GM19397 (cell line): ENCODE data around the gene SLC18A2.

Source experiments
- ATAC-seq: cut with Tn5 transposase; IDR thresholded peaks from one replicate; pipeline ENCODE4 v1.9.1; 2021; ENCODE audit warnings: mild to moderate bottlenecking, moderate library complexity; ENCODE audit not compliant: unreplicated experiment

Gene SLC18A2

DNA sequence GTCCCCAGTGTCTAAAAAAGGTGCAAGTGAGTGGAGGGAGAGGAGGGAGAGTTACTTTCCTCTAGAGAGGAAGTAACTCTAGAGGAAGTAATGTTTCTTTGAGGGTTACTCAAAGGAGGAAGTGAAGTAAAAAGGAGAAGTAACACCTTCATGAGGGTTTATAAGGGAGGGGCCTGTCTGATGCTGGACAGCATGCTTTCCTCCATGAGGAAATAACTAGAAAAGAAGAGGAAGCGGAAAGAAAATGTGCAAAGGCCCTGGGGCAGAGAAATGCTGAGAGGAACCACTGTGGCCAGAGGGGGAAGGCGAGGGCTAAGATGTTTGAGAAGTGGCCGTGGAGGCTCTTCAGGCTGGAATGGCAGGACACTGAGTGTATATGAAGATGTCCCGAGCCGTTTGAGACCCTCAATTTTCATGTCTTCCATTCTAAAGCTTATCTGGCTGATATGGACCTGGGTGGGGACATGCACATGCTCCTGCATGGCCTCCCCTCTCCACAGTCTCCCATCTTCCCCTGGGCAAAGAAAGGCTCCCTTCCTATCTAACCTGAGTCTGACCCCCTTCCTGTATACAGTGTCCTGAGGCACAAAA is 3.4 kb upstream of the SLC18A2 start:
- ATAC-seq, result no peak

DNA sequence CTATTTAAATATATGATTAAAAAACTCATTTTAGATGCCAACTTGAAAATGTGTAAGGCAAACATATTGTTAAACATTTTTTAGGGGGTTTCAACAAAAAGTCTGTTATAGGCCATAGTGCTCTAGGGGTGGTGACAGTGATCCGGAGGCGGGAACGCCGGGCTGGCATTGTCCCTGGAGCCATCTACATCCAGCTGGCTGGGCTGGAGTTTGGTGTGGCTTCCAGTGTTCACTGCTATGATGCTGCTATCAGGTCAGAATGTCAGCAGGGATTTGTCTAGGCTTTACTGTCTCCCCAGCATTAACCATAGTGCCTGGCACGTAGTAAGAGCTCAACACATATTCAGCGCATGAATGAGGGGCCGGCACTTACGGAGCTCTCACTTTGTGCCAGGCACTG is 1.9 kb upstream of the SLC18A2 start:
- ATAC-seq, result no peak

DNA sequence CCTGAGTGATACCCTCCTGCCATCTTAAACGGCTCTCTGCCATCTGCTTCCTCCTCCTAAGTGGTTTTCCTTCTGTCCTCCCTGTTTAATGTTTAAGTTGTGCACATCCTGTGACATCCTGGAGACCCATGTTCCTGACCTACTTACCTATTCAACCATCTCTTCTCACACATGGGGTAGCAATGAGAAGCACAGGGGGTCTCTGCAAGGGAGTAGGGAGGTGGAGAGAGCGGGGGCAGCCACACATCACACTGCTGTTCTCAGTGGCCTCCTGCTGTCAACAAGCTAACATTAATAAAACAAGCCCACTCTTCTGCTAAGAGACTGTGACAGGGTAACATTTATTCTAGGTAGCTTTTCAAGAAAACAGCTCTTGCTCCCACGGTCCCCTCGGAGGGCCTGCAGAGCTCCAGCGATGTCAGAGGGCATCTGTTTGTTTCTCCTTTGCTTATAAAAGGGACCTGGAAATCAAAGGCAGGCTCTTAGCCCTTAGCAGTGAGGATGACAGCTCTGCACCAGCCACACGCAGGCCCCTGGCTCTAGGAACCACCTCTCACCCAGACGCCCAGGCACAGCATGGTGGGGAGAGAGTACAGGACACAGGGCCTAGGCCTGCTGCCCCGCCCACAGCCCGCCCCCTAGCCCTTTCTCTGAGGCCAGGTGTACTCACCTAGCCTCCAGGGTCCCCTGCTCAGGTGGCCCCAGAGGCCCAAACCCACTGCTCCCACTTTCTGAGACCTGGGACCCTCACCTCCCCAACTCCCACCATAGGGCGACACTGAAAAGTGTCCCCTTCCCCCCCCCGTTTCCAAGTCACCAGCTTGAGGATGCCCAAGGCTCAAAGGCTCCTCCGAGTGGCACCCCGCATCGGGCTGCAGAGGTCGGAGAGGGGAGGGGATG is 943 bp upstream of the SLC18A2 start:
- no peak for ATAC-seq

DNA sequence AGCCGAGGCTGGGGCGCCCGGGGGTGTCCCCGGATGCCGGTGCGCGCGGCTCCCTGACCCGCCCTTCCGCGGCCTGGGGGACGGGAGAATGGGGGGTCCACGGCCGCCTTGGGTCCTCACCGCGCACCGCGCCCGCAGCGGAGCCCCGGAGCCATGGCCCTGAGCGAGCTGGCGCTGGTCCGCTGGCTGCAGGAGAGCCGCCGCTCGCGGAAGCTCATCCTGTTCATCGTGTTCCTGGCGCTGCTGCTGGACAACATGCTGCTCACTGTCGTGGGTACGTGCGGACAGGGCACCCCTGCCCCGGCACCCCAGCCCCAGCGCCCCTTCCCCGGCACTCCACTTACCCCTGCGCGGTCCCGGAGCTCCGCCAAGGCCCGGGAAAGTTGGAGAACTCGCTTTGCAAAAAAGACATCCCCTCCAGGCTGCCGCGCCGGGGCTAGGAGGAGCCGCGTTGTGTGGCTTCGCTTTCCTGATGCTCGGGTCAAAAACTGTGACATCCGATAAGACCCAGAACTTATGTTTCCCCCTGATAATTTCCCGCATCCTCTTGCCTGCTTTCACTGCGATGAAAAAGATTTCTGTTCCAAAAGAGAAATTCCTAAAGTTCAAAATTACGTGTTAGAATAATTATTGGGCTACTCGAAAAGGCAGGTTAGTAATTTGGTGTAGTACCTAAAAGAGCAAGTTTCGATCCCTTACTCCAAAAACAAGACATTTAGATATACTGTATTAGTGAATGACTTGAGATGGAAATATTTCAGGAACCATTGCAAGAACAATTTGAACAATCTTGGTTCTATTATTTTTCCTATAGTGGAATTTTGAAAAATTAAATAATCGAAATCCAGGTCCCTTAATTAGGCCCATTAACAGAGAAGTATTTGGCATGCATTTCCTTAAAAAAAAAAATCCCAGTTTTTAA is 888 bp downstream of the SLC18A2 start:
- no peak for ATAC-seq

DNA sequence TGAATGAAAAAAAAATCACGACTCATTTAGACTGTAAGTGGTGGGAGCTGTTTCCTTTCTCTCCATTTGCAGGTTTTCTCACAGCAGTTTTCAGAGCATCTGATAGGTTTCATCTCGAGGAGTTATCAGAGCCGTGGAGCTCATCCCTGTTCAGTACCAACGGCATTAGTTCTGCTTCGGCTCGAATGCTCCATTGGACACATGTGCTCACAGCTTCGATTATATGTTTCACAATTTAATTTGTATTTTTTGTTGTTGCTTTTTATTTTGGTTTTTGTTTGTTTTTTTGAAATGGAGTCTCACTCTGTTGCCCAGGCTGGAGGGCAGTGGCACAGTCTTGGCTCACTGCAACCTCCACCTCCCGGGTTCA is 1.5 kb downstream of the SLC18A2 start:
- no peak for ATAC-seq

- ATAC-seq, result no peak
These were observed 6.2 kb downstream of the SLC18A2 start for GRCh38 chr10:117246997-117247671.

DNA sequence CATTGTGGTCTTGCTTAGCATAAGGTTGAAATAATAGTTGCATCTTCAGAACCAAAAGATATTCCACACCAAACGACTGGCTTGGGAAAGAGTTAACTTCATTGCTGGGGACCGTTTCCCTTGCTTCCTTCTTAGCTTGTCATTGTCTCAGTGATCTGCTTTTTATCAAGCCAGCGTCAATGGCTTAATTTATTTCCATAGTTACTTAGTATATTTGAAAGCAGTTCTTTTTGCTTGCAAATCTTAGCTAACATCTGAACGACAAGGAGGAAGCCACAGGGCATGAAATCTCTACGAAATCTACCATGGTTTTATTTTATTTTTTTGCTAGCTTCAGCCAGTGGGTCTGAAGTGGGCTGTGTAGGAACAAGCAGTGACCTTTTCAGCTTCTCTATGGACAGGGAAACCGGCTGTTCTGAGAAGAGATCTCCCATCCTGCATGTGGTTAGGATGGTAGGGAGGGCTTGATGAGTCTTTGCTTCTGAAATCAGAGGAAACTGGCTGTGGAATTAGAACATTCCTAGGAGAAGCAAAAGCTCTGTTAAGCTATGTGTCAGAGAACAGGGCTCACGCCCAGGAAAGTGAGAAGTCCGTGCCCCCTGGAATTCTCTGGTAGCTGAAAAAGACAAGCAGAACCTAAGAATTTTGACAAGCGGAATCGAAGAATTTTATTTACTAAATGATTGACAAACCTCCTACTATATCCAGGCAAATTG is 8.0 kb downstream of the SLC18A2 start:
- no peak for ATAC-seq

DNA sequence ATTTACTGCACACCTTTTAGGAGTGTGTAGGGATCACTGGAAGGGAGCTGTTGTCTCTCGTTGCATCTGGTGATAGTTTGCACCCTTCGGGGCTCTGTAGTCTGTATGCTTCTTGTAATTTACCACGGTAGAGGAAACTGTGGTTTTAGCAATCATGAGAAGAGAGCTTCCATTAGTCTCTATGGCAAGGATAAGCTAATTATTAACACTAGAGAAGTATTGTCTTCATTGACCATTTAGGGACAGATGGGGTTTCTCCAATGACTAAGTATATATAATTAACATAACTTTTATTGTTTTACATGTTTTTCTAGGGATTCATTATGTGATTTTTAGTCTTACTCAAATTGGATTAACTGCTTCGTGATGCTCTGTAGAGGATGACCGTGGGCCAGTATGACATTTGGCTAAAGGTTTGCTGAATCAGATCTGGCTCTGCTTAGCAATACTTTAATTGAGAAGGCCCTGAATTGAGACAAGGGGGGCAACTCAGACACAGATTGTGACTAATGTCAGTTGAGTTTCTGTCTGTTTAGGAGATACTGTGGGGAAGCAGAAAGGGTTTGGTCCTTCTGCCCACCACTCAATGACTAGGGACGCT is 8.7 kb downstream of the SLC18A2 start:
- no peak for ATAC-seq

DNA sequence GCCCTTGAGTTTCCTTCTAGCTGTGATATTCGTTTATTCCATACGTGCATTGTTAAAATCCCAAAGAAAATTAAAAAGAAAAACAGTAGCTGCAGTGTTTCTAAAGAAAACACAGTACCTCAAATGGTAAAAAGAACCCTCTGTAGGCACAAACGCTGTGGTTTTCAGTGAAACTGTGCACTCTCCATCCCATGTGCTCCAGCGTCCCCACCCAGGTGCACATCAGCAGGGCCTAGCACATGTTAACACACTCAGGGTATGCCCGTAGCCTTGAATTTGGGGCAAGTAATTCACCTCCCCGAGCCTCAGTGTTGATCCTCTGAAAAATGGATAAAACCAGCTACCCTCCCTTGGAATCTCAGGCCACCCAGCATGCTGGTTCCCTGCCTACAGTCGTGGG is 9.5 kb downstream of the SLC18A2 start:
- ATAC-seq, result no peak

- no peak for ATAC-seq
These were observed 13.0 kb downstream of the SLC18A2 start for GRCh38 chr10:117253908-117254307.

DNA sequence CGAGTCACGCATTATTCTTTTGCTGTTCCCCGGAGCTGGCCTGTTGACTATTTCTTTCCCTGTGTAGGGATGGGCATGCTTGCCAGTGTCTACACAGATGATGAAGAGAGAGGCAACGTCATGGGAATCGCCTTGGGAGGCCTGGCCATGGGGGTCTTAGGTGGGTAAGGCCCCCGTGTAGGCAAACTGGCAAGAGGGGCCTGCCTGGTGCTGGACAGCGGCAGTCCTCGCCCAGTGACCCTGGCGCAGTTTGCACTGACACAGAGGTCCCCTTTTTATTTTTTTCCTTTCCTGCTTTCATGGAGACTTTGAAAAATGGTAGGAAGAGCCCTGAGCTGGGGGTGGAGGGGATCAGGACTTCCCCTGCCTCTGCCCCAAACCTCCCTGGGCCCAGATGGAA is 13.4 kb downstream of the SLC18A2 start:
- no peak for ATAC-seq

GRCh38 chr10:117254774-117255735 is 14.1 kb downstream of the SLC18A2 start:
- no peak for ATAC-seq

DNA sequence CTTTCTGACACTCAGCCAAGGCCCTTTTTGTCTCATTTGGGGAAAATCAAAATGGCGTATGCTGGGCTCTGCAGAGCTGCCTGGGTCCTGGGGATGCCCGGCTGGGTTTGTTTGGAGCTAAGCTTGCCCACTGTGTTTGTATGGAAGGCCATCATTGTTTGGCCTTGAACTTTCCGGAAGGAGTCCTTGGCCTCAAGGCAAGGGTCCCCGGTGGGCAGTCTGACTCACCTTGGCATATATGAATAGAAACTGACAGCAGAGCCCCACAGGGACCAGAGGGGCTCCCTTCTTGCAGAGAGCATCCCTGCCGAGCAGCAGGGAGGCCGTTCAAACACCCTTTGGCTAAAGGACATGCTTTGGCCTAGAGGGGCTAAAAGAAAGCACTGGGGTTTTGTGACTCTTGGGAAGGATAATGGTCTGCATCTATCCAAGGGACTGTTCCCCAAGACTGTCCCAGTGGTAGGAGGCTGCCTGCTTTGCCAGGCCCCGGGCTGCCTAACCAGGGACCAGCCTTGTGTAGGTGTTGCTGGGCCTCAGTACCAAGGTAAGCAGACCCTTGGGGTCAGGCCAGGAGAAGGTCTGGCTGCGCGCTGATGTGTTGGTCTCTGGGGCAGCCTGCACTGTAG is 15.0 kb downstream of the SLC18A2 start:
- ATAC-seq, result no peak

DNA sequence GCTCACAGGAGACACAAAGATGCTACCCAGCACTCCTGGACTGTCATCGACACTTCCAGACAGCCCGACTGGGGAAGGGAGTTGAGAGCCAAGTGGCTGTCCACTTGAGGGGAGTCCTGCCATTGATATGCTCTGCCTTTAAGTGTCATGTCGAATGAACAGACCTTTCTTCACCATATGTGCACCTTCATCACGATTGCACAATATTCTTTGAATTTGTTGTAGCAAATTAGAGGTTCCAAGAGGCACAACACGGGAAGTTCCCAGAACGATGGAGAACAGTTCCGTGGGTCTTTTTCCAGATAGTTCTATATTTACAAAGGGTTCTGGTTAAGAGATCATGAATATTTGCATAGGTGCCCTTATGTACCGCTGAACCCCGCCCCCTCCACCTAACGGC is 16.0 kb downstream of the SLC18A2 start:
- ATAC-seq, result no peak

- no peak for ATAC-seq
These were observed 16.8 kb downstream of the SLC18A2 start for GRCh38 chr10:117257721-117258120.

DNA sequence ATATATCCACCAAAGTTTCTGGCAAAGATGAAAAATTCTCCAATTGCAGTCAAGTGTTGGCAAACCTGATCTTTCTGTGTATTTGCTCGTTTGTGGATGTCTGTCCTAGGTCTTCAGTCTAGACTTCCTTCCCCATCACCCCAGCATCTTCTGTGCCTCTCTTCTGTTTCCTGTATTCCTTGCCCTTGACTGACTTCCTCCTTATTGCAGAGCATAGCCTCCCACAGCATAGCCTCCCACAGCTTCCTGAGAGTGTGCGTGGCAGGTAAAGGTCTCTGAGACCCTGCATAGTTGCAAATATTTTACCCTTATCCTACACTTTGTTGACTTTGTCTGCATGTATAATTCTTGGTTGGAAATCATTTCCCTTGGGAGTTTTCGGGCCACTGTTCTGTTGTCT is 18.4 kb downstream of the SLC18A2 start:
- ATAC-seq, result no peak

- no peak for ATAC-seq
These were observed 19.2 kb downstream of the SLC18A2 start for GRCh38 chr10:117260084-117260483.

- no peak for ATAC-seq
These were observed 20.6 kb downstream of the SLC18A2 start for GRCh38 chr10:117261501-117261900.
